ENCODE measurements around the gene GAS5.

Gene GAS5

DNA sequence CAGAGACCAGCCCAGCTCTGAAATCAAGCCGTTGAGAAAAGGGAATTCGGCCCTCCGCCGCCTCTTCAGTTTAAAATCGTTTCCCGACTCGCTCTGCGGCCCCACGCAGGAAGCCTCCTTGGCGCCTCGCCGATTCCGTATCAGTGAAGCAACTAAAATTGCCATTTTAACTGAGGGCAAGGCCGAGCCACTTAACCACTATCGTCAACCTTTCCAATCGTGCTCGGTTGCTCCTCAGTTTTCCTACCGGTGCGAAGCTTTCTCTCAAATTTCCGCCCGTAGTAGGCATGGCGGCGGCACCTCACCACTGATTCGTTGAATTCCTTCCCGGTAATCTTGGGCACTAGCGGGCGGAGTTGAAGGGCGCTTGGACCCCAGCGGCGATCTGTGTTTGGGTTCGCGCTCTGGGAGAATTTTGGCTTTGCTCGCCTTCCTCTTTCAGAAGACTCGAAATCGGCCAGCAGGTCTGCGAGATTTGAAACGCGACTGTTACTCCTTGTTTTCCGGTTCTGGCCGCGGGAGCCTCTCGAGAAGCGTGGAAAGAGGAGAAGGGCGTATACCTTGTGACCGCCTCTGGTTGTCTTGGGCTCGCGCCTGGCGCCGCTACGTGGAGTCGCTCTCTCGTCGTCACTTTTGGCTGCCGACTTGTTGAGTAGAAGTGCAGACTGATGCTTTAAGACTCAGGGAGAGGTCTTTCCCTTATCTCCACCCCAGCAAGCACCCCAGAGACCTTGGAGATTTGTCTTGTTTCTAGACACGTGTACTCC, 43.3 kb downstream of the GAS5 start, which contains the start of the genes CENPL and DARS2:
CENPL (minus strand) TSS at position 569 of the 767 bp plus-strand sequence. CDS start 13,584 bp downstream, outside the sequence.
DARS2 (plus strand) TSS at position 359 of the 767 bp plus-strand sequence. CDS start 557 bp downstream, outside the sequence.
- DNase-seq (ENCODE audit: low spot score): peak; percentile 98

DNA sequence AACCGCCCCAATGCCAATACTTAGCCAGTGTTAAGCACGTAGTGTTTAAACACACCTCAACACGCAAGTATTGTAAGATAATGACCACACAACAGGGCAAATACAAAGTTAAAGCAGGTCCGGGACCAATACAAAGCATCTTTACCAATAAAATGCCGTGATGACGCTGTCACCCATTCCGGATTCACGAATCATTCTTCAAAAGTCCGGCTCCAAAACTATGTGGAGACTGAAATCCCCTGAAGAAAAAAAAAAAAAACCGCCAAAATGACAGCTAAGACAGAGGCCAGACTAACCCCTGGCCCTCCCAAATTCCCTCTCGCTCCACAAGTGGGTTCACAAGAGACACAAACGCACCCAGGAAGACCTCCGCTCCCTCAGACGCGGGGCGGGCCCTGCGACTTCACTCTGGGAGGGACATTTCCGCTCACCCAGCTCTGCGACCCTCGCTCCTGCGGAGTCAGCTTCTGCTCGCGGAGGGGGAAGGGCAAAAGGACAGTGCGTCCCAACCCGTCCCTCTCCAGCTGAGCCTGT, 43.9 kb downstream of the GAS5 start:
- DNase-seq (ENCODE audit: low spot score): no peak

DNA sequence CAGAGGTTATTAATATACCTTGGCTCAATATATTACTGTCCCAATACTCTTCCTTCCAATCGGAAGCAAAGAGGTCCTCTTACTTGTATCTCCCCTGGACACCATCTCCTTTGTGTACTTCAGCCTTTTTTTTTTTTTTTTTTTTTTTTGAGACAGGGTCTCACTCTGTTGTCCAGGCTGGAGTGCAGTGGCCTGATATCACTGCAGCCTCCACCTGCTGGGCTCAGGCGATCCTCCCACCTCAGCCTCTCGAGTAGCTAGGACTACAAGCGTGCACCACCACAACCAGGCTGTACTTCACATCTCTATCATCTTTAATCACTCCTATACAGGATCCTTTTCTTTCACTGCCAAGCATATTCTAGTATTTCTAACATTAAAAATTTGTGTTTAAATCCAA, 46.1 kb downstream of the GAS5 start:
- no peak for DNase-seq (ENCODE audit: low spot score)

DNA sequence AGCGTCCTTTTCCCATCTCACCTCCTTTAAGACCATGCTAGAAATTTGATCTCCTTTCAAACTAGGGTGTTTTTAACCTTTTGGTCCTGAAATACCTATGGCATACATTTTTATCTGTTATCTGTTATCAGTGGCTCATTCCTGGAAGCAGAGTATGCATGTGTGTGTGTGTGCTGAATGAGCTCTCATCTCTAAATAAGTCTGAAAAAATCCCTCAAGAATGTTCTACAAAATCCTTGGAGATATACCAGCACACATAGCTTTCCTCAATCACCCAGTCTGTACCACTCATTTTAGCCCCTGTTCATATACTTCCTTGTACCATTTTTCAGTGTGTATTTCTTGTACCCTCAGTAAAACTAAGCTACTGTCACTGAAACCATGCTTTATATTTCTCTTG, 49.3 kb downstream of the GAS5 start:
- DNase-seq (ENCODE audit: low spot score): no peak
